Neural cell (in vitro differentiated cells): ENCODE results near the gene ARNT2.

Experiments used
- CTCF ChIP-seq: fragments of 450-650 bp; IDR thresholded peaks from 2 replicates; pipeline ENCODE4 v1.5.1; 2014; ENCODE audit warnings: antibody characterized with exemption, mild to moderate bottlenecking, moderate library complexity; ENCODE audit not compliant: poor library complexity, severe bottlenecking
- EP300 ChIP-seq: fragments of 450-650 bp; conservative IDR thresholded peaks from 2 replicates; pipeline ENCODE4 v1.6.1; 2014; ENCODE audit warnings: antibody characterized with exemption, mild to moderate bottlenecking, moderate library complexity; ENCODE audit not compliant: poor library complexity, severe bottlenecking
- EZH2 ChIP-seq: fragments of 200-600, 300-800 bp; shearing (Covaris generic), sonication (generic); IDR thresholded peaks from 2 replicates; pipeline ENCODE4 v1.6.1; 2014; ENCODE audit warnings: antibody characterized with exemption, low read length, borderline replicate concordance, mild to moderate bottlenecking; ENCODE audit not compliant: insufficient read depth, poor library complexity, severe bottlenecking
- MXI1 ChIP-seq: fragments of 450-650 bp; conservative IDR thresholded peaks from 2 replicates; pipeline ENCODE4 v1.6.1; 2014; ENCODE audit warnings: antibody characterized with exemption, mild to moderate bottlenecking; ENCODE audit not compliant: poor library complexity, severe bottlenecking
- POLR2AphosphoS5 ChIP-seq: IDR thresholded peaks from 2 replicates; pipeline ENCODE4 v1.6.1; 2012
- RAD21 ChIP-seq: fragments of 450-650 bp; conservative IDR thresholded peaks from 2 replicates; pipeline ENCODE4 v1.6.1; 2014; ENCODE audit warnings: antibody characterized with exemption, mild to moderate bottlenecking, moderate library complexity
- REST ChIP-seq: IDR thresholded peaks from 2 replicates; pipeline ENCODE4 v1.6.1; 2012; ENCODE audit warnings: borderline replicate concordance
- SMC3 ChIP-seq: fragments of 450-650 bp; conservative IDR thresholded peaks from 2 replicates; pipeline ENCODE4 v1.6.1; 2014; ENCODE audit warnings: antibody characterized with exemption, mild to moderate bottlenecking, moderate library complexity; ENCODE audit not compliant: poor library complexity
- TAF1 ChIP-seq: IDR thresholded peaks from 2 replicates; pipeline ENCODE4 v1.6.1; 2012; ENCODE audit warnings: low read depth

- no peak for TF ChIP-seq CTCF
- no peak for TF ChIP-seq SMC3
- TF ChIP-seq REST, result no peak
- TF ChIP-seq POLR2AphosphoS5, result no peak
- TF ChIP-seq EZH2, result no peak
- TF ChIP-seq TAF1, result no peak
- no peak for TF ChIP-seq EP300
- TF ChIP-seq RAD21, result no peak
- TF ChIP-seq MXI1, result no peak
Observed at GRCh38 chr15:80384432-80384831, 19.8 kb upstream of the ARNT2 start.
